Peyer's patch (tissue), 4 donors: ENCODE results near the gene MSANTD1.

Experiments
- CTCF ChIP-seq, 6 experiments: fragments of 450-650 bp in 4 of 6; fragments of 200-600 bp in 2 of 6; sonication (generic) in 1 of 6; IDR thresholded peaks; one replicate each; pipeline ENCODE4 v1.5.1; 2017 to 2019; ENCODE audit warnings: antibody characterized with exemption in 6 of 6, mild to moderate bottlenecking in 3 of 6, moderate library complexity in 1 of 6
- POLR2A ChIP-seq, 2 donors: fragments of 450-650 bp; IDR thresholded peaks; one replicate each; pipeline ENCODE4 v1.5.1; 2017; ENCODE audit warnings: antibody characterized with exemption in 2 of 2, mild to moderate bottlenecking in 2 of 2, moderate library complexity in 2 of 2

GRCh38 chr4:3280466-3280865 is 31.5 kb downstream of the MSANTD1 start:
- no peak for TF ChIP-seq CTCF (IDR thresholded peaks at IDR 0.05)
- no peak for TF ChIP-seq POLR2A (IDR thresholded peaks at IDR 0.05)
